Endothelial cell of hepatic sinusoid (primary cell): Measurements from ENCODE around the gene MARK3.

Experiments
- in situ Hi-C: cut with HindIII; loops from 2 replicates; pipeline ENCODE4 v1.10.0; 2017; ENCODE audit warnings: low sequenced_read_pairs

Gene MARK3

GRCh38 chr14:103480595-103480994, 95.4 kb downstream of the MARK3 start:
- in situ Hi-C loops: no loop called here

- in situ Hi-C loops: no loop called here
These were observed 98.4 kb downstream of the MARK3 start for GRCh38 chr14:103483600-103483999.

GRCh38 chr14:103485504-103485903, 100.3 kb downstream of the MARK3 start:
- in situ Hi-C loops: no loop called here

GRCh38 chr14:103488071-103488470, 102.9 kb downstream of the MARK3 start:
- in situ Hi-C loops: no loop called here

GRCh38 chr14:103488960-103489359, 103.7 kb downstream of the MARK3 start:
- in situ Hi-C loops: no loop called here

- in situ Hi-C loops: no loop called here
These were observed 104.4 kb downstream of the MARK3 start for GRCh38 chr14:103489621-103490020.

- in situ Hi-C loops: no loop called here
These were observed 106.5 kb downstream of the MARK3 start for GRCh38 chr14:103491691-103492090.

- in situ Hi-C loops: no loop called here
These were observed 107.1 kb downstream of the MARK3 start for GRCh38 chr14:103492156-103492925.

GRCh38 chr14:103495854-103496253, 110.6 kb downstream of the MARK3 start:
- in situ Hi-C loops: no loop called here

GRCh38 chr14:103496776-103497175, 111.6 kb downstream of the MARK3 start:
- in situ Hi-C loops: no loop called here

- in situ Hi-C loops: no loop called here
These were observed 114.5 kb downstream of the MARK3 start for GRCh38 chr14:103499709-103500108.

- in situ Hi-C loops: no loop called here
These were observed 115.2 kb downstream of the MARK3 start for GRCh38 chr14:103500148-103500990.

GRCh38 chr14:103501041-103501870, 116.0 kb downstream of the MARK3 start:
- in situ Hi-C loops: no loop called here

- in situ Hi-C loops: no loop called here
These were observed 116.9 kb downstream of the MARK3 start for GRCh38 chr14:103501921-103502669.

- in situ Hi-C loops: no loop called here
These were observed 117.7 kb downstream of the MARK3 start for GRCh38 chr14:103502877-103503276.

GRCh38 chr14:103503296-103503695, 118.1 kb downstream of the MARK3 start:
- in situ Hi-C loops: no loop called here

- in situ Hi-C loops: no loop called here
These were observed 119.9 kb downstream of the MARK3 start for GRCh38 chr14:103504991-103505565.

GRCh38 chr14:103507751-103508150, 122.5 kb downstream of the MARK3 start:
- in situ Hi-C loops: no loop called here

- in situ Hi-C loops: no loop called here
These were observed 123.5 kb downstream of the MARK3 start for GRCh38 chr14:103508521-103509329.
